ENCODE data around the gene CLIC1.

DNA sequence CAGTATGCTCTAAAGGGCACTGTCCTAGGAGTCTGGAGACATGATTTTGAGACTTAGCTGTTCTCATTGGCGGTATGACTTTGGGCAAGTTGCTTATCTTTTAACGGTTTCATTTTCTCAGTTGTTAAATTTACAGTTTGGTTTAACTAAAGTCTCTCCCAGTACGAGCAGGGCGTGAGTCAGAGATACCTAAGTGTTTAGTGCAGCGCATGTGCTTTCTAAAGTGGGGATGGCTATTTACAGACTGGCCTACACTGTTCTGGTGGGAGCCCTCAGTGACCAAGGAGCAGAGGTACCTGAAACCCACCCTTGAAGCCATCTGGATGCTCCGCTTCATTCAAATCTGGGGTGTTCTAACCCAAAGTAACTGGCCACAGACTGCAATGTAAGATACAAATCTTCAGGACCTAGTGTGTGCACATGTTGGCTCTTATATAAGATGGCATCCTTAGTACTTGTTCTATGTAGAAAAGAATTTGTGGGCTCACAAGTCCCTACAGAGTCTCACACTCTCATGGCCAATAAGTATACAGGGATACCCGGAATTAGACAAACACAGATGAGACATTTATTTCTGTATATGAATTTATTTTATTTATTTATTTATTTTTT lies 14.2 kb upstream of the CLIC1 start:
- TF ChIP-seq, protein P1, sequence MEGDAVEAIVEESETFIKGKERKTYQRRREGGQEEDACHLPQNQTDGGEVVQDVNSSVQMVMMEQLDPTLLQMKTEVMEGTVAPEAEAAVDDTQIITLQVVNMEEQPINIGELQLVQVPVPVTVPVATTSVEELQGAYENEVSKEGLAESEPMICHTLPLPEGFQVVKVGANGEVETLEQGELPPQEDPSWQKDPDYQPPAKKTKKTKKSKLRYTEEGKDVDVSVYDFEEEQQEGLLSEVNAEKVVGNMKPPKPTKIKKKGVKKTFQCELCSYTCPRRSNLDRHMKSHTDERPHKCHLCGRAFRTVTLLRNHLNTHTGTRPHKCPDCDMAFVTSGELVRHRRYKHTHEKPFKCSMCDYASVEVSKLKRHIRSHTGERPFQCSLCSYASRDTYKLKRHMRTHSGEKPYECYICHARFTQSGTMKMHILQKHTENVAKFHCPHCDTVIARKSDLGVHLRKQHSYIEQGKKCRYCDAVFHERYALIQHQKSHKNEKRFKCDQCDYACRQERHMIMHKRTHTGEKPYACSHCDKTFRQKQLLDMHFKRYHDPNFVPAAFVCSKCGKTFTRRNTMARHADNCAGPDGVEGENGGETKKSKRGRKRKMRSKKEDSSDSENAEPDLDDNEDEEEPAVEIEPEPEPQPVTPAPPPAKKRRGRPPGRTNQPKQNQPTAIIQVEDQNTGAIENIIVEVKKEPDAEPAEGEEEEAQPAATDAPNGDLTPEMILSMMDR (IDR thresholded peaks at IDR 0.05) = no peak
- TF ChIP-seq POLR2A (IDR thresholded peaks at IDR 0.05) = no peak
